WTC11 (cell line): Measurements from ENCODE around the gene CLSTN2.

Experiments used
- CBFB ChIP-seq: sonication (generic); formaldehyde crosslinking; IDR thresholded peaks from 2 replicates; pipeline ENCODE4 v1.8.1; 2022; ENCODE audit warnings: mild to moderate bottlenecking, low read depth, missing genetic modification reagents
- CREB1 ChIP-seq: sonication (generic); formaldehyde crosslinking; IDR thresholded peaks from 2 replicates; pipeline ENCODE4 v1.8.0; 2023; ENCODE audit warnings: mild to moderate bottlenecking, missing genetic modification reagents
- CTCF ChIP-seq: fragments of 200-600 bp; IDR thresholded peaks from 2 replicates; pipeline ENCODE4 v1.8.0; 2022; ENCODE audit warnings: antibody characterized with exemption
- ELF4 ChIP-seq: sonication (generic); formaldehyde crosslinking; IDR thresholded peaks from 2 replicates; pipeline ENCODE4 v1.8.1; 2022; ENCODE audit warnings: low read depth, mild to moderate bottlenecking, moderate library complexity, missing genetic modification reagents
- ESRRA ChIP-seq: sonication (generic); formaldehyde crosslinking; IDR thresholded peaks from 2 replicates; pipeline ENCODE4 v1.8.1; 2022; ENCODE audit warnings: mild to moderate bottlenecking, missing genetic modification reagents, borderline replicate concordance
- FOXK1 ChIP-seq: sonication (generic); formaldehyde crosslinking; IDR thresholded peaks from 2 replicates; pipeline ENCODE4 v1.8.0; 2022; ENCODE audit warnings: mild to moderate bottlenecking, moderate library complexity, missing genetic modification reagents
- MAX ChIP-seq: sonication (generic); formaldehyde crosslinking; IDR thresholded peaks from 2 replicates; pipeline ENCODE4 v1.8.0; 2022; ENCODE audit warnings: mild to moderate bottlenecking, missing genetic modification reagents
- SP1 ChIP-seq: sonication (generic); formaldehyde crosslinking; conservative IDR thresholded peaks from 2 replicates; pipeline ENCODE4 v1.8.1; 2022; ENCODE audit warnings: missing genetic modification reagents
- TEAD1 ChIP-seq: sonication (generic); formaldehyde crosslinking; IDR thresholded peaks from 2 replicates; pipeline ENCODE4 v1.8.0; 2022; ENCODE audit warnings: mild to moderate bottlenecking, missing genetic modification reagents
- TEAD4 ChIP-seq: sonication (generic); formaldehyde crosslinking; IDR thresholded peaks from 2 replicates; pipeline ENCODE4 v1.8.0; 2022; ENCODE audit warnings: mild to moderate bottlenecking, missing genetic modification reagents
- TP53 ChIP-seq: sonication (generic); formaldehyde crosslinking; IDR thresholded peaks from 2 replicates; pipeline ENCODE4 v1.8.1; 2023; ENCODE audit warnings: mild to moderate bottlenecking, missing genetic modification reagents
- USF1 ChIP-seq: sonication (generic); formaldehyde crosslinking; IDR thresholded peaks from 2 replicates; pipeline ENCODE4 v1.8.0; 2022; ENCODE audit warnings: mild to moderate bottlenecking, missing genetic modification reagents
- TF ChIP-seq, protein P1 (sequence below): sonication (generic); formaldehyde crosslinking; IDR thresholded peaks from 2 replicates; pipeline ENCODE4 v1.8.1; 2022; ENCODE audit warnings: mild to moderate bottlenecking, missing genetic modification reagents, moderate library complexity, borderline replicate concordance
- TF ChIP-seq, protein P2 (sequence below): sonication (generic); formaldehyde crosslinking; IDR thresholded peaks from 2 replicates; pipeline ENCODE4 v1.8.0; 2022; ENCODE audit warnings: mild to moderate bottlenecking, missing genetic modification reagents

DNA sequence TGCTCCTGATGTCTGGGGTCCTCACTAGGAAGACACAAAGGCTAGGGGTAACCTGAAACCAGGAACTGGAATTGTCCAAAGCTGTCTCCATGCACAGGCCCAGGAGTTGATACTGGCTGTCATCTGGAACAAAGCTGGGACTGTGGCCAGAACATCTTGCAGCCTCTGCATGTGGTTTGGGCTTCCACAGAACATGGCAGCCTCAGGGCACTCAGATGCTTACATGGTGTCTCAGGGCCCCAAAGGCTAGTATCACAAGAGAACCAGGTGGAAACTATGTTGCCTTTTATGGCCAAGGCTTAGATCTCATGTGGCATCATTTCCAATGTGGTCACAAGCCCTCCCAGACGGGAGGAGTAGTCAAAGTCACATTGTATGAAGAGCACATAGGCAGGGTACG lies 407.7 kb downstream of the CLSTN2 start:
- no peak for TF ChIP-seq CTCF
- no peak for TF ChIP-seq CBFB (CRISPR knock-in tag)
- TF ChIP-seq, protein P1, sequence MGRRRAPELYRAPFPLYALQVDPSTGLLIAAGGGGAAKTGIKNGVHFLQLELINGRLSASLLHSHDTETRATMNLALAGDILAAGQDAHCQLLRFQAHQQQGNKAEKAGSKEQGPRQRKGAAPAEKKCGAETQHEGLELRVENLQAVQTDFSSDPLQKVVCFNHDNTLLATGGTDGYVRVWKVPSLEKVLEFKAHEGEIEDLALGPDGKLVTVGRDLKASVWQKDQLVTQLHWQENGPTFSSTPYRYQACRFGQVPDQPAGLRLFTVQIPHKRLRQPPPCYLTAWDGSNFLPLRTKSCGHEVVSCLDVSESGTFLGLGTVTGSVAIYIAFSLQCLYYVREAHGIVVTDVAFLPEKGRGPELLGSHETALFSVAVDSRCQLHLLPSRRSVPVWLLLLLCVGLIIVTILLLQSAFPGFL = no peak
- TF ChIP-seq SP1 (CRISPR knock-in tag) = no peak
- TF ChIP-seq USF1 (CRISPR knock-in tag) = no peak
- TF ChIP-seq FOXK1 (CRISPR knock-in tag) = no peak
- no peak for TF ChIP-seq ESRRA (CRISPR knock-in tag)
- no peak for TF ChIP-seq TEAD4 (CRISPR knock-in tag)
- no peak for TF ChIP-seq CREB1 (CRISPR knock-in tag)
- TF ChIP-seq TP53 = no peak
- no peak for TF ChIP-seq TEAD1 (CRISPR knock-in tag)
- no peak for TF ChIP-seq MAX (CRISPR knock-in tag)
- TF ChIP-seq ELF4 (CRISPR knock-in tag) = no peak
- TF ChIP-seq, protein P2, sequence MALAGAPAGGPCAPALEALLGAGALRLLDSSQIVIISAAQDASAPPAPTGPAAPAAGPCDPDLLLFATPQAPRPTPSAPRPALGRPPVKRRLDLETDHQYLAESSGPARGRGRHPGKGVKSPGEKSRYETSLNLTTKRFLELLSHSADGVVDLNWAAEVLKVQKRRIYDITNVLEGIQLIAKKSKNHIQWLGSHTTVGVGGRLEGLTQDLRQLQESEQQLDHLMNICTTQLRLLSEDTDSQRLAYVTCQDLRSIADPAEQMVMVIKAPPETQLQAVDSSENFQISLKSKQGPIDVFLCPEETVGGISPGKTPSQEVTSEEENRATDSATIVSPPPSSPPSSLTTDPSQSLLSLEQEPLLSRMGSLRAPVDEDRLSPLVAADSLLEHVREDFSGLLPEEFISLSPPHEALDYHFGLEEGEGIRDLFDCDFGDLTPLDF = no peak
